Esophagus squamous epithelium (tissue), 5 donors: ENCODE data around the gene SERPINI2. TPM values are rescaled to one million over a fixed set of nuclear protein-coding genes. Genes with fewer than 3 reads are reported as not detected.

Source experiments
- DNase-seq: peaks from one replicate; lab custom pipeline; 2025; lab: John Stamatoyannopoulos, UW
- H3K27ac ChIP-seq, 4 donors: fragments of 200-600 bp; sonication (generic); one replicate each; pipeline ENCODE4 v1.5.1; 2016 to 2019; ENCODE audit warnings: mild to moderate bottlenecking in 1 of 4
- H3K27me3 ChIP-seq, 4 donors: fragments of 200-600 bp; sonication (generic); 1 replicate in 3 of 4; 2 replicates in 1 of 4; pipeline versions ENCODE4 v1.5.1 to v1.6.0; 2017 to 2021; ENCODE audit warnings: antibody characterized with exemption in 1 of 4
- H3K36me3 ChIP-seq, 3 donors: fragments of 200-600 bp; sonication (generic); one replicate each; pipeline ENCODE4 v1.5.1; 2016 to 2019
- H3K4me1 ChIP-seq, 3 donors: fragments of 200-600 bp; sonication (generic); one replicate each; pipeline ENCODE4 v1.5.1; 2017 to 2019
- H3K4me3 ChIP-seq, 4 donors: fragments of 200-600 bp; sonication (generic); 1 replicate in 3 of 4; 2 replicates in 1 of 4; pipeline ENCODE4 v1.5.1; 2016 to 2019; ENCODE audit warnings: mild to moderate bottlenecking in 2 of 4, moderate library complexity in 1 of 4
- H3K9me3 ChIP-seq, 3 donors: fragments of 200-600 bp; sonication (generic); one replicate each; pipeline ENCODE4 v1.5.1; 2016 to 2019
- POLR2A ChIP-seq, 4 donors: fragments of 450-650 bp; IDR thresholded peaks; one replicate each; pipeline ENCODE4 v1.6.1; 2017; ENCODE audit warnings: antibody characterized with exemption in 4 of 4, mild to moderate bottlenecking in 4 of 4, moderate library complexity in 3 of 4
- WGBS, 2 donors: methylation state at CpG; one replicate each; pipeline ENCODE4 v1.1.5; 2018; 5-methylcytosine and 5-hydroxymethylcytosine counted together
- intact Hi-C: fragments of 100-400 bp; cut with DNase I; formaldehyde crosslinking; loops from one replicate; pipeline ENCODE4 v1.15.0; 2022
- total RNA-seq, 4 donors: library from RNA; depleted of rRNA; stranded (reverse); fragments of >200 nt; gene quantifications; one replicate each; pipeline ENCODE4 v1.1.0, GENCODE V29; 2016
- TF ChIP-seq, protein P1 (sequence below), 6 experiments: fragments of 450-650 bp in 4 of 6; fragments of 200-600 bp in 2 of 6; sonication (generic) in 2 of 6; IDR thresholded peaks; one replicate each; pipeline ENCODE4 v1.5.1; 2016 to 2019; ENCODE audit warnings: antibody characterized with exemption in 6 of 6, mild to moderate bottlenecking in 4 of 6, moderate library complexity in 4 of 6
- donor health status: DM: yes; HTN: yes; CAD: no.

SERPINI2 gene
- total RNA-seq, 4 donors from 2014 or later = 0.30 to 1.1 TPM; not detected in 2

DNA sequence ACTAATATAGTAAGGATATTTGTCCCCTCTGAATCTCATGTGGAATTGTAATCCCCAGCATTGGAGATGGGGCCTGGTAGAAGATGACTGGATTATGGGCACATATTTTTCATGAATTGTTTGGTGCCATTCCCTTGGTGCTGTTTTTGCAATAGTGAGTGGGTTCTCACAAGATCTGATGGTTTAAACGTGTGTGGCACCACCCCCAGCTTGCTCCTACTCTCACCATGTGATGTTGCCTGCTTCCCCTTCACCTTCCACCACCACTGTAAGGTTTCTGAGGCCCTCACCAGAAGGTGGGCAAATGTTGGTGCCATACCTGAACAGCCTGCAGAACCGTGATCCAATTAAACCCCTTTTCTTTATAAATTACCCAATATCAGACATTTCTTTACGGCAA lies 28.1 kb upstream of the SERPINI2 start:
- 78 to 83% methylated on average over 3 of the region's 3 CpGs for WGBS, 2 donors
- DNase-seq = no peak
- no peaks in the 10 kb centered on the region for H3K36me3 ChIP-seq
- no peaks in the 10 kb centered on the region for H3K4me1 ChIP-seq
- no peaks in the 10 kb centered on the region for H3K27me3 ChIP-seq
- H3K27ac ChIP-seq = no peak overlapping the region
- no peak for TF ChIP-seq POLR2A (IDR thresholded peaks at IDR 0.05)
- TF ChIP-seq, protein P1, sequence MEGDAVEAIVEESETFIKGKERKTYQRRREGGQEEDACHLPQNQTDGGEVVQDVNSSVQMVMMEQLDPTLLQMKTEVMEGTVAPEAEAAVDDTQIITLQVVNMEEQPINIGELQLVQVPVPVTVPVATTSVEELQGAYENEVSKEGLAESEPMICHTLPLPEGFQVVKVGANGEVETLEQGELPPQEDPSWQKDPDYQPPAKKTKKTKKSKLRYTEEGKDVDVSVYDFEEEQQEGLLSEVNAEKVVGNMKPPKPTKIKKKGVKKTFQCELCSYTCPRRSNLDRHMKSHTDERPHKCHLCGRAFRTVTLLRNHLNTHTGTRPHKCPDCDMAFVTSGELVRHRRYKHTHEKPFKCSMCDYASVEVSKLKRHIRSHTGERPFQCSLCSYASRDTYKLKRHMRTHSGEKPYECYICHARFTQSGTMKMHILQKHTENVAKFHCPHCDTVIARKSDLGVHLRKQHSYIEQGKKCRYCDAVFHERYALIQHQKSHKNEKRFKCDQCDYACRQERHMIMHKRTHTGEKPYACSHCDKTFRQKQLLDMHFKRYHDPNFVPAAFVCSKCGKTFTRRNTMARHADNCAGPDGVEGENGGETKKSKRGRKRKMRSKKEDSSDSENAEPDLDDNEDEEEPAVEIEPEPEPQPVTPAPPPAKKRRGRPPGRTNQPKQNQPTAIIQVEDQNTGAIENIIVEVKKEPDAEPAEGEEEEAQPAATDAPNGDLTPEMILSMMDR (IDR thresholded peaks at IDR 0.05) = no peak
- no peaks in the 10 kb centered on the region for H3K9me3 ChIP-seq
- intact Hi-C loops = no loop called here
- no peak overlapping the region for H3K4me3 ChIP-seq

- Histone ChIP-seq H3K4me1 (no peaks in the 10 kb centered on the region), H3K27me3 (no peaks in the 10 kb centered on the region), H3K4me3 (no peak overlapping the region), H3K36me3 (no peaks in the 10 kb centered on the region), H3K9me3 (no peaks in the 10 kb centered on the region), H3K27ac (no peak overlapping the region)
- WGBS, 2 donors = 90 to 92% methylated on average over 7 of the region's 7 CpGs
- no peak for TF ChIP-seq POLR2A (IDR thresholded peaks at IDR 0.05)
- TF ChIP-seq, protein P1 (IDR thresholded peaks at IDR 0.05) = no peak
- intact Hi-C loops = no loop called here
- DNase-seq = no peak
Observed at GRCh38 chr3:167497903-167498302, 24.1 kb upstream of the SERPINI2 start.

- 64 to 84% methylated on average over 3 of the region's 3 CpGs for WGBS, 2 donors
- Histone ChIP-seq H3K9me3 (no peaks in the 10 kb centered on the region), H3K27me3 (no peaks in the 10 kb centered on the region), H3K36me3 (no peaks in the 10 kb centered on the region), H3K4me3 (no peak overlapping the region), H3K27ac (no peak overlapping the region), H3K4me1 (no peaks in the 10 kb centered on the region)
- no peak for DNase-seq
- intact Hi-C loops = no loop called here
- TF ChIP-seq, protein P1 (IDR thresholded peaks at IDR 0.05) = no peak
- no peak for TF ChIP-seq POLR2A (IDR thresholded peaks at IDR 0.05)
Observed at GRCh38 chr3:167493244-167493643, 19.4 kb upstream of the SERPINI2 start.

DNA sequence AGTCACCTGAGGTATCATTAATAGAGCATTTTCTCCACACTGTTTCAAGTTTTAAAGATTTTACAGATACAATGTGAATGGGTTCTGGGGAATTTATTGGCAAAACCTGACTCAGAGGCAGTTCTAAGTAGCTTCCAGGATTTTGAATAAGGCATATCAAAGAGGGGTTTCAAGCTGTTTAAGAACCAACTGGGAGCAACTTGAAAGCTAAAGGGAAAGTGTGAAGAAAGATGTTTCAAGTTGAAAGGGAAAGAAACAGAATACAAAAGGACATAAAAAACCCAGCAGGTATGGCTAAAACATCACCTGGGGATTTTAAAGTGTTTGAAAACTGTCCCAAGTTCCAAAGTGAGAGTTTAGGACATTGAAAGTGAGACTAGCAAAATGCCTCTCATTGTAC lies 17.8 kb upstream of the SERPINI2 start:
- DNase-seq = no peak
- Histone ChIP-seq H3K27me3 (no peaks in the 10 kb centered on the region), H3K9me3 (no peaks in the 10 kb centered on the region), H3K27ac (no peak overlapping the region), H3K4me3 (no peak overlapping the region), H3K4me1 (no peaks in the 10 kb centered on the region), H3K36me3 (no peaks in the 10 kb centered on the region)
- no peak for TF ChIP-seq POLR2A (IDR thresholded peaks at IDR 0.05)
- TF ChIP-seq, protein P1 (IDR thresholded peaks at IDR 0.05) = no peak
- intact Hi-C loops = no loop called here

DNA sequence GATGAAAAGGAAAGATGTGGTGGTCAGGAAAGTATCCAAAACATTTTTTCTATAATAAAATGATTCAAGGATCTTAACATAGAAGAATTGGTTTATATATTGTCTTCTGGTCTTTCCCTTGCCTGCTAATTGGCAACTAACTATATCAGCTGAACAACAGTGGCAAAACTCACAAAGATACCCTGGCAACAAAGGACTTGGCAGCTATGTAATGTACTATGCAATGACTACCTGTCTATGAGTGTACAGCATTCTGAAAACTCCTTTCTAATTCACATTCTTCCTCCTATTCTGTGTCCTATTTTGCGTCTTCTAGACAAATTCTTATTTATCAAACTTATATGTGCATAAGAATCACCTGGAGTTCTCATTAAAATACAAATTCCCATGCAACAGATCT lies 15.7 kb upstream of the SERPINI2 start:
- Histone ChIP-seq H3K36me3 (no peaks in the 10 kb centered on the region), H3K27ac (no peak overlapping the region), H3K27me3 (no peaks in the 10 kb centered on the region), H3K4me3 (no peak overlapping the region), H3K9me3 (no peaks in the 10 kb centered on the region), H3K4me1 (no peaks in the 10 kb centered on the region)
- intact Hi-C loops = no loop called here
- no peak for DNase-seq
- WGBS, 2 donors = 28 to 52% methylated on average over 1 of the region's 1 CpG
- no peak for TF ChIP-seq POLR2A (IDR thresholded peaks at IDR 0.05)
- TF ChIP-seq, protein P1 (IDR thresholded peaks at IDR 0.05) = no peak
